Progenitor cell of endocrine pancreas (in vitro differentiated cells): ENCODE data around the gene FALEC. TPM values are rescaled to one million over a fixed set of nuclear protein-coding genes. Genes with fewer than 3 reads are reported as not detected.

Experiments
- DNase-seq: peaks from one replicate; pipeline ENCODE4 v3.0.0; 2021; ENCODE audit warnings: low spot score; ENCODE audit not compliant: unreplicated experiment
- H3K27ac Mint-ChIP-seq: 2 replicates; pipeline ENCODE4 v1.8.0; 2021; ENCODE audit warnings: mild to moderate bottlenecking, moderate library complexity, mixed read lengths
- H3K27me3 Mint-ChIP-seq: 2 replicates; pipeline ENCODE4 v1.8.0; 2021; ENCODE audit warnings: mixed read lengths
- H3K36me3 Mint-ChIP-seq: 2 replicates; pipeline ENCODE4 v1.8.0; 2022; ENCODE audit warnings: mixed read lengths; ENCODE audit not compliant: insufficient read depth
- H3K4me1 Mint-ChIP-seq: 2 replicates; pipeline ENCODE4 v1.8.0; 2021; ENCODE audit warnings: low read depth, mixed read lengths
- H3K4me3 Mint-ChIP-seq: 2 replicates; pipeline ENCODE4 v1.8.0; 2021; ENCODE audit warnings: low read depth, mild to moderate bottlenecking, moderate library complexity, mixed read lengths
- H3K9me3 Mint-ChIP-seq: 2 replicates; pipeline ENCODE4 v1.8.0; 2021; ENCODE audit warnings: low read depth, mixed read lengths
- CTCF ChIP-seq: fragments of 200-600 bp; sonication (generic); IDR thresholded peaks from one replicate; pipeline ENCODE4 v1.5.0; 2021; ENCODE audit warnings: antibody characterized with exemption, mild to moderate bottlenecking; ENCODE audit not compliant: unreplicated experiment
- total RNA-seq: library from RNA; stranded (reverse); gene quantifications from 2 replicates; pipeline ENCODE4 v1.2.1, GENCODE V29; 2021

The FALEC gene
- total RNA-seq, 1 donor from 2014 or later: 0.57 TPM

- H3K4me1 Mint-ChIP-seq: peaks cover 16% of the 10 kb centered on the region
- no peak for TF ChIP-seq CTCF
Measured at GRCh38 chr1:150474869-150475268, 40.7 kb upstream of the FALEC start.

GRCh38 chr1:150476754-150477153 lies 38.8 kb upstream of the FALEC start:
- Mint-ChIP-seq H3K4me1 (peaks cover 14% of the 10 kb centered on the region), H3K4me3 (no peak overlapping the region), H3K27ac (peak overlapping the region; percentile 47), H3K27me3 (no peaks in the 10 kb centered on the region), H3K36me3 (peaks cover 2% of the 10 kb centered on the region), H3K9me3 (no peaks in the 10 kb centered on the region)
- no peak for TF ChIP-seq CTCF
- no peak for DNase-seq

More at GRCh38 chr1:150474869-150475268, 40.7 kb upstream of the FALEC start:
- no peak for DNase-seq
- Mint-ChIP-seq H3K27ac (peak overlapping the region; percentile 33), H3K9me3 (no peaks in the 10 kb centered on the region), H3K36me3 (peaks cover 16% of the 10 kb centered on the region), H3K27me3 (no peaks in the 10 kb centered on the region), H3K4me3 (no peak overlapping the region)

GRCh38 chr1:150477320-150477719 lies 38.2 kb upstream of the FALEC start:
- no peaks in the 10 kb centered on the region for H3K36me3 Mint-ChIP-seq
- H3K4me3 Mint-ChIP-seq: no peak overlapping the region
- H3K27ac Mint-ChIP-seq: peak overlapping the region; percentile 69
- H3K27me3 Mint-ChIP-seq: no peaks in the 10 kb centered on the region
- TF ChIP-seq CTCF: no peak
- no peaks in the 10 kb centered on the region for H3K9me3 Mint-ChIP-seq
- peaks cover 14% of the 10 kb centered on the region for H3K4me1 Mint-ChIP-seq
- no peak for DNase-seq

- H3K4me3 Mint-ChIP-seq: no peak overlapping the region
- TF ChIP-seq CTCF: no peak
- H3K9me3 Mint-ChIP-seq: no peaks in the 10 kb centered on the region
- no peaks in the 10 kb centered on the region for H3K36me3 Mint-ChIP-seq
- peak overlapping the region; percentile 69 for H3K27ac Mint-ChIP-seq
- H3K27me3 Mint-ChIP-seq: no peaks in the 10 kb centered on the region
- peaks cover 14% of the 10 kb centered on the region for H3K4me1 Mint-ChIP-seq
- no peak for DNase-seq
Measured at GRCh38 chr1:150477733-150478132, 37.8 kb upstream of the FALEC start.

GRCh38 chr1:150479370-150479769 lies 36.2 kb upstream of the FALEC start:
- H3K27ac Mint-ChIP-seq: peak overlapping the region; percentile 35
- H3K36me3 Mint-ChIP-seq: no peaks in the 10 kb centered on the region
- H3K4me1 Mint-ChIP-seq: peaks cover 14% of the 10 kb centered on the region
- no peak for TF ChIP-seq CTCF
- H3K27me3 Mint-ChIP-seq: no peaks in the 10 kb centered on the region
- no peaks in the 10 kb centered on the region for H3K9me3 Mint-ChIP-seq
- DNase-seq: no peak
- H3K4me3 Mint-ChIP-seq: no peak overlapping the region
